Measurements from ENCODE around the gene VAMP8.

- TF ChIP-seq, protein P1, sequence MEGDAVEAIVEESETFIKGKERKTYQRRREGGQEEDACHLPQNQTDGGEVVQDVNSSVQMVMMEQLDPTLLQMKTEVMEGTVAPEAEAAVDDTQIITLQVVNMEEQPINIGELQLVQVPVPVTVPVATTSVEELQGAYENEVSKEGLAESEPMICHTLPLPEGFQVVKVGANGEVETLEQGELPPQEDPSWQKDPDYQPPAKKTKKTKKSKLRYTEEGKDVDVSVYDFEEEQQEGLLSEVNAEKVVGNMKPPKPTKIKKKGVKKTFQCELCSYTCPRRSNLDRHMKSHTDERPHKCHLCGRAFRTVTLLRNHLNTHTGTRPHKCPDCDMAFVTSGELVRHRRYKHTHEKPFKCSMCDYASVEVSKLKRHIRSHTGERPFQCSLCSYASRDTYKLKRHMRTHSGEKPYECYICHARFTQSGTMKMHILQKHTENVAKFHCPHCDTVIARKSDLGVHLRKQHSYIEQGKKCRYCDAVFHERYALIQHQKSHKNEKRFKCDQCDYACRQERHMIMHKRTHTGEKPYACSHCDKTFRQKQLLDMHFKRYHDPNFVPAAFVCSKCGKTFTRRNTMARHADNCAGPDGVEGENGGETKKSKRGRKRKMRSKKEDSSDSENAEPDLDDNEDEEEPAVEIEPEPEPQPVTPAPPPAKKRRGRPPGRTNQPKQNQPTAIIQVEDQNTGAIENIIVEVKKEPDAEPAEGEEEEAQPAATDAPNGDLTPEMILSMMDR (IDR thresholded peaks at IDR 0.05) = no peak
- TF ChIP-seq EZH2 (IDR thresholded peaks at IDR 0.05) = no peak
These were observed 39.5 kb upstream of the VAMP8 start for GRCh38 chr2:85537600-85538506.

Measured in neural progenitor cell (in vitro differentiated cells).